Measurements from ENCODE around the gene ZFHX3. TPM values are rescaled to one million over a fixed set of nuclear protein-coding genes. Genes with fewer than 3 reads are reported as not detected.

ZFHX3 gene
- total and polyA plus RNA-seq, 4 donors: 1.5 to 5.9 (median 3.0) TPM

GRCh38 chr16:72840631-72841381 is 207.1 kb downstream of the ZFHX3 start:
- Histone ChIP-seq H3K27ac (ENCODE audit: low read depth in 1 of 2, low read length in 2 of 2) (no peak overlapping the region), H3K9me3 (ENCODE audit: control insufficient read depth in 4 of 4, low read length in 3 of 4) (no peaks in the 10 kb centered on the region), H3K9ac (ENCODE audit: low read depth in 1 of 2, low read length in 2 of 2) (no peak overlapping the region), H3K4me1 (ENCODE audit: control insufficient read depth in 4 of 4, insufficient read depth in 4 of 4, low read length in 3 of 4) (peaks cover 3 to 10% (median 5%) of the 10 kb centered on the region in 4 donors), H3K4me3 (ENCODE audit: low read depth in 1 of 3, low read length in 3 of 3) (no peak overlapping the region), H3K27me3 (ENCODE audit: control insufficient read depth in 4 of 4, insufficient read depth in 4 of 4, low read length in 3 of 4) (no peaks in the 10 kb centered on the region), H3K36me3 (ENCODE audit: control insufficient read depth in 4 of 4, insufficient read depth in 3 of 4, low read depth in 1 of 4, low read length in 3 of 4) (no peaks in the 10 kb centered on the region)
- no peak for DNase-seq (ENCODE audit: low spot score)
- 86% methylated on average over 11 of the region's 11 CpGs for WGBS
- no peak for TF ChIP-seq ATF3 (IDR thresholded peaks at IDR 0.05)
- TF ChIP-seq JUND (IDR thresholded peaks at IDR 0.05): no peak
- TF ChIP-seq MAX (IDR thresholded peaks at IDR 0.05): no peak
- TF ChIP-seq SP1 (IDR thresholded peaks at IDR 0.05): no peak
- no peak for TF ChIP-seq ZBTB33 (IDR thresholded peaks at IDR 0.05)
- TF ChIP-seq GABPA (IDR thresholded peaks at IDR 0.05 in 1 of 2, conservative IDR thresholded peaks at IDR 0.05 in 1 of 2): no peak
- TF ChIP-seq NR2F2 (IDR thresholded peaks at IDR 0.05): no peak

GRCh38 chr16:72838951-72839350 is 209.0 kb downstream of the ZFHX3 start:
- H3K27ac ChIP-seq (ENCODE audit: low read depth in 1 of 2, low read length in 2 of 2): no peak overlapping the region
- peaks cover 4 to 16% (median 9%) of the 10 kb centered on the region in 4 donors for H3K4me1 ChIP-seq (ENCODE audit: control insufficient read depth in 4 of 4, insufficient read depth in 4 of 4, low read length in 3 of 4)
- 98% methylated on average over 13 of the region's 13 CpGs for WGBS

More at GRCh38 chr16:72838951-72839350, 209.0 kb downstream of the ZFHX3 start:
- Histone ChIP-seq H3K27me3 (ENCODE audit: control insufficient read depth in 4 of 4, insufficient read depth in 4 of 4, low read length in 3 of 4) (no peaks in the 10 kb centered on the region), H3K4me3 (ENCODE audit: low read depth in 1 of 3, low read length in 3 of 3) (no peak overlapping the region), H3K36me3 (ENCODE audit: control insufficient read depth in 4 of 4, insufficient read depth in 3 of 4, low read depth in 1 of 4, low read length in 3 of 4) (no peaks in the 10 kb centered on the region), H3K9ac (ENCODE audit: low read depth in 1 of 2, low read length in 2 of 2) (no peak overlapping the region), H3K9me3 (ENCODE audit: control insufficient read depth in 4 of 4, low read length in 3 of 4) (no peaks in the 10 kb centered on the region)
- no peak for TF ChIP-seq CTCF (IDR thresholded peaks at IDR 0.05; ENCODE audit: low read depth, low read length, missing input control)
- no peak for TF ChIP-seq RXRA (IDR thresholded peaks at IDR 0.05)
- TF ChIP-seq JUND (IDR thresholded peaks at IDR 0.05): no peak
- no peak for TF ChIP-seq ZBTB33 (IDR thresholded peaks at IDR 0.05)
- no peak for TF ChIP-seq FOXA1 (IDR thresholded peaks at IDR 0.05)
- no peak for TF ChIP-seq ATF3 (IDR thresholded peaks at IDR 0.05)
- TF ChIP-seq GABPA (IDR thresholded peaks at IDR 0.05 in 1 of 2, conservative IDR thresholded peaks at IDR 0.05 in 1 of 2): no peak
- TF ChIP-seq REST (IDR thresholded peaks at IDR 0.05): no peak
- DNase-seq (ENCODE audit: low spot score): no peak

Data from liver (tissue), 9 donors.